GM12878 (cell line): ENCODE data around the gene C15orf61. TPM values are rescaled to one million over a fixed set of nuclear protein-coding genes. Genes with fewer than 3 reads are reported as not detected.

Experiments used
- ATAC-seq: fragments of 200-7000 bp; cut with Tn5 transposase; 3 replicates; pipeline ENCODE4 v1.9.1; 2020; ENCODE audit warnings: mild to moderate bottlenecking, moderate library complexity
- BruUV-seq: library from RNA; stranded (reverse); fragments of 400-500 nt; replicated peaks from 2 replicates; lab custom pipeline; 2021; lab: Mats Ljungman, UMichigan
- CTCF ChIA-PET: fragments of 300-600 bp; sonication (Branson Sonifier 250); formaldehyde crosslinking; extraction: SDS; loops from one replicate; lab custom pipeline; 2021; ENCODE audit warnings: inconsistent platforms; lab: Yijun Ruan, JAX
- POLR2A ChIA-PET: fragments of 350-600 bp; formaldehyde crosslinking; extraction: SDS; loops from one replicate; lab custom pipeline; 2021; ENCODE audit warnings: inconsistent platforms; lab: Charles Lee
- RAD21 ChIA-PET: fragments of 300-600 bp; sonication (Branson Sonifier 250); formaldehyde crosslinking; loops from one replicate; lab custom pipeline; 2023; ENCODE audit warnings: antibody characterized with exemption; ENCODE audit not compliant: unreplicated experiment; lab: Charles Lee
- SMC1A ChIA-PET: fragments of 300-600 bp; sonication (Branson Sonifier 250); formaldehyde crosslinking; loops from one replicate; lab custom pipeline; 2023; ENCODE audit not compliant: unreplicated experiment, uncharacterized antibody; lab: Charles Lee
- DNase-seq: peaks from one replicate; pipeline ENCODE4 v3.0.0-alpha.2; 2011; ENCODE audit warnings: low read depth, low spot score
- FAIRE-seq: peaks from 3 replicates; lab custom pipeline; 2011; peaks lifted over from hg19 to GRCh38; lab: Jason Lieb, UNC
- H2AFZ ChIP-seq: 2 replicates; pipeline ENCODE4 v1.6.0; 2011; ENCODE audit warnings: low read depth, low read length, control low read depth; ENCODE audit not compliant: control insufficient read depth
- H3K27ac ChIP-seq: 2 replicates; pipeline ENCODE4 v1.5.1; 2011; ENCODE audit warnings: control low read depth; ENCODE audit not compliant: control insufficient read depth, insufficient read depth
- H3K27me3 ChIP-seq, 2 experiments: replicated peaks in 1 of 2; 2 replicates each; pipeline versions ENCODE4 v1.6.0 to v1.6.1; 2011; ENCODE audit warnings: low read length in 1 of 2; ENCODE audit not compliant: control insufficient read depth in 2 of 2, insufficient read depth in 2 of 2
- H3K36me3 ChIP-seq, 2 experiments: 2 replicates each; pipeline ENCODE4 v1.5.1; 2011; ENCODE audit warnings: low read length in 1 of 2; ENCODE audit not compliant: control insufficient read depth in 2 of 2, insufficient read depth in 2 of 2
- H3K4me1 ChIP-seq: 2 replicates; pipeline ENCODE4 v1.6.1; 2011; ENCODE audit warnings: mild to moderate bottlenecking, low read length, moderate library complexity, mixed read lengths; ENCODE audit not compliant: control insufficient read depth, insufficient read depth
- H3K4me2 ChIP-seq: 2 replicates; pipeline ENCODE4 v1.6.0; 2011; ENCODE audit warnings: control low read depth; ENCODE audit not compliant: control insufficient read depth, insufficient read depth
- H3K4me3 ChIP-seq: fragments of 200-600 bp; sonication (generic); 2 replicates; pipeline ENCODE4 v1.5.1; 2016
- H3K79me2 ChIP-seq: 2 replicates; pipeline ENCODE4 v1.6.0; 2011; ENCODE audit warnings: low read length; ENCODE audit not compliant: control insufficient read depth, insufficient read depth
- H3K9ac ChIP-seq: 2 replicates; pipeline ENCODE4 v1.8.0; 2011; ENCODE audit warnings: low read length, control low read depth, mixed read lengths; ENCODE audit not compliant: control insufficient read depth, insufficient read depth
- H3K9me3 ChIP-seq: replicated peaks from 3 replicates; pipeline ENCODE4 v1.5.1; 2011; ENCODE audit warnings: mild to moderate bottlenecking, low read length; ENCODE audit not compliant: control insufficient read depth, insufficient read depth
- H4K20me1 ChIP-seq: 2 replicates; pipeline ENCODE4 v1.6.0; 2011; ENCODE audit not compliant: control insufficient read depth, insufficient read depth
- BCL11A ChIP-seq: IDR thresholded peaks from 2 replicates; pipeline ENCODE4 v1.6.1; 2011; ENCODE audit warnings: low read depth, low read length
- CBX3 ChIP-seq: fragments of 200-600 bp; sonication (generic); IDR thresholded peaks from 2 replicates; pipeline ENCODE4 v1.6.1; 2016; ENCODE audit warnings: low read depth, borderline replicate concordance
- CREM ChIP-seq: IDR thresholded peaks from 2 replicates; pipeline ENCODE4 v1.6.1; 2014; ENCODE audit warnings: antibody characterized with exemption, low read depth
- HCFC1 ChIP-seq: fragments of 150-350 bp; IDR thresholded peaks from 2 replicates; pipeline ENCODE4 v1.6.1; 2014; ENCODE audit warnings: low read length
- LARP7 ChIP-seq: fragments of 450-650 bp; IDR thresholded peaks from 2 replicates; pipeline ENCODE4 v1.6.1; 2017; ENCODE audit warnings: mild to moderate bottlenecking
- MTA3 ChIP-seq: IDR thresholded peaks from 2 replicates; pipeline ENCODE4 v1.6.1; 2012; ENCODE audit warnings: low read length, inconsistent platforms, borderline replicate concordance
- MYC ChIP-seq: IDR thresholded peaks from 2 replicates; pipeline ENCODE4 v1.6.1; 2011; ENCODE audit warnings: mild to moderate bottlenecking, low read length, moderate library complexity, inconsistent platforms; ENCODE audit not compliant: insufficient read depth, insufficient replicate concordance, insufficient read length, severe bottlenecking
- NFIC ChIP-seq: IDR thresholded peaks from 2 replicates; pipeline ENCODE4 v1.6.1; 2012; ENCODE audit warnings: low read depth, mild to moderate bottlenecking, inconsistent platforms, low read length, moderate library complexity
- NR2C2 ChIP-seq: IDR thresholded peaks from 2 replicates; pipeline ENCODE4 v1.6.1; 2011; ENCODE audit warnings: borderline replicate concordance, low read depth; ENCODE audit not compliant: control insufficient read depth, insufficient read length
- RCOR1 ChIP-seq: conservative IDR thresholded peaks from 2 replicates; pipeline ENCODE4 v1.6.1; 2012; ENCODE audit warnings: low read depth, low read length, improper control_type of control experiment
- STAT3 ChIP-seq: IDR thresholded peaks from 2 replicates; pipeline ENCODE4 v1.6.1; 2011; ENCODE audit warnings: low read depth, low read length, improper control_type of control experiment
- ZNF24 ChIP-seq: fragments of 450-650 bp; IDR thresholded peaks from 2 replicates; pipeline ENCODE4 v1.6.1; 2017; ENCODE audit warnings: antibody characterized with exemption, mild to moderate bottlenecking
- ZNF274 ChIP-seq: IDR thresholded peaks from one replicate; pipeline ENCODE4 v1.8.0; 2011; ENCODE audit not compliant: insufficient read length, insufficient read depth
- WGBS: methylation state at CpG from one replicate; pipeline ENCODE4 v1.1.6; 2016; ENCODE audit warnings: low lambda C conversion rate; ENCODE audit not compliant: insufficient replicate concordance, insufficient coverage; ENCODE audit errors: missing lambda C conversion rate; 5-methylcytosine and 5-hydroxymethylcytosine counted together
- in situ Hi-C: fragments of 300-500 bp; cut with MboI; formaldehyde crosslinking; loops from 9 replicates; pipeline ENCODE4 v1.14.3; 2018; ENCODE audit warnings: mixed read lengths
- intact Hi-C: fragments of 100-400 bp; cut with micrococcal nuclease; formaldehyde crosslinking; loops from one replicate; pipeline ENCODE4 v1.14.2; 2022; ENCODE audit not compliant: unreplicated experiment
- polyA plus RNA-seq, 11 experiments: library from polyadenylated mRNA; depleted of rRNA in 4 of 11; unstranded in 6 of 11; stranded (reverse) in 5 of 11; fragments of >200 nt; fragmentation: Nextera tagmentation in 4 of 11; fragmentation: Illumina TruSeq in 1 of 11; extraction: Ambion mirVana in 4 of 11; extraction: Trizol in 1 of 11; gene quantifications; 1 replicate in 1 of 11; 2 replicates in 10 of 11; pipeline versions ENCODE4 v1.2.1 to v1.2.3, GENCODE V29; 2011 to 2016; ENCODE audit warnings: inconsistent platforms in 2 of 11, missing spikeins in 2 of 11, low read depth in 1 of 11
- total RNA-seq, 4 experiments: library from RNA; depleted of rRNA in 3 of 4; stranded (reverse); fragments of >200 nt in 3 of 4; fragmentation: Illumina TruSeq in 1 of 4; extraction: Trizol in 1 of 4; gene quantifications; 2 replicates each; pipeline versions ENCODE4 v1.2.1 to v1.2.3, GENCODE V29; 2013 to 2021
- TF ChIP-seq, protein P1 (sequence below): fragments of 450-650 bp; IDR thresholded peaks from 2 replicates; pipeline ENCODE4 v1.6.1; 2018; ENCODE audit warnings: mild to moderate bottlenecking, low read depth, moderate library complexity; ENCODE audit not compliant: partially characterized antibody
- TF ChIP-seq, protein P2 (sequence below): fragments of 450-650 bp; IDR thresholded peaks from 2 replicates; pipeline ENCODE4 v1.6.1; 2017; ENCODE audit warnings: mild to moderate bottlenecking
- TF ChIP-seq, protein P3 (sequence below): fragments of 150-350 bp; IDR thresholded peaks from 2 replicates; pipeline ENCODE4 v1.6.1; 2016; ENCODE audit warnings: low read depth, low read length

C15orf61 gene
- total and polyA plus RNA-seq, 10 of the 15 experiments (the other 5 are each of a cell fraction or from before 2014, with no cell fraction given), result 1.4 to 8.7 (median 4.3) TPM

DNA sequence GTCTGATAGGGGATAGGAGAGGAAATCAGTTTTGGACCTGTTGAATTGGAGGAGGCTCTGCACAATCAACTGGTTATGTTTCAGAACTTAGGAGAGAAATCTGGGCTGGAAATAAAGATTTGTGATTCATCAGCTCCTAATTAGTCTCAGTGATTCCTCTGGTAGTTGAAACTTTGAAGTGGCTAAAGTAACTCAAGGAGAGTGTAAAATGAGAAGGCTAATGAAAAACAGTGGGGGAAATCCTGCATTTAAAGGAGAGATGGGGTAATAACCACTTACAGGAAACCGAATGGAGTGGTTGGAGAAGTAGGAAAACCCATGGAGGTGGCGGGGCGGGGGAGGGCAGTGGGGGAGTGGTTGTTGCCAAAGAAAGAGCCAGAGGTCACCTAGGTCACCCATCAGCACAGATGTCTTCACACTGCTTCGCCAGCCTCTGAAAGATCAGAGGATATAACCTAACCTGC is 54.1 kb downstream of the C15orf61 start (continued):
- TF ChIP-seq, protein P1, sequence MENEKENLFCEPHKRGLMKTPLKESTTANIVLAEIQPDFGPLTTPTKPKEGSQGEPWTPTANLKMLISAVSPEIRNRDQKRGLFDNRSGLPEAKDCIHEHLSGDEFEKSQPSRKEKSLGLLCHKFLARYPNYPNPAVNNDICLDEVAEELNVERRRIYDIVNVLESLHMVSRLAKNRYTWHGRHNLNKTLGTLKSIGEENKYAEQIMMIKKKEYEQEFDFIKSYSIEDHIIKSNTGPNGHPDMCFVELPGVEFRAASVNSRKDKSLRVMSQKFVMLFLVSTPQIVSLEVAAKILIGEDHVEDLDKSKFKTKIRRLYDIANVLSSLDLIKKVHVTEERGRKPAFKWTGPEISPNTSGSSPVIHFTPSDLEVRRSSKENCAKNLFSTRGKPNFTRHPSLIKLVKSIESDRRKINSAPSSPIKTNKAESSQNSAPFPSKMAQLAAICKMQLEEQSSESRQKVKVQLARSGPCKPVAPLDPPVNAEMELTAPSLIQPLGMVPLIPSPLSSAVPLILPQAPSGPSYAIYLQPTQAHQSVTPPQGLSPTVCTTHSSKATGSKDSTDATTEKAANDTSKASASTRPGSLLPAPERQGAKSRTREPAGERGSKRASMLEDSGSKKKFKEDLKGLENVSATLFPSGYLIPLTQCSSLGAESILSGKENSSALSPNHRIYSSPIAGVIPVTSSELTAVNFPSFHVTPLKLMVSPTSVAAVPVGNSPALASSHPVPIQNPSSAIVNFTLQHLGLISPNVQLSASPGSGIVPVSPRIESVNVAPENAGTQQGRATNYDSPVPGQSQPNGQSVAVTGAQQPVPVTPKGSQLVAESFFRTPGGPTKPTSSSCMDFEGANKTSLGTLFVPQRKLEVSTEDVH, result no peak

DNA sequence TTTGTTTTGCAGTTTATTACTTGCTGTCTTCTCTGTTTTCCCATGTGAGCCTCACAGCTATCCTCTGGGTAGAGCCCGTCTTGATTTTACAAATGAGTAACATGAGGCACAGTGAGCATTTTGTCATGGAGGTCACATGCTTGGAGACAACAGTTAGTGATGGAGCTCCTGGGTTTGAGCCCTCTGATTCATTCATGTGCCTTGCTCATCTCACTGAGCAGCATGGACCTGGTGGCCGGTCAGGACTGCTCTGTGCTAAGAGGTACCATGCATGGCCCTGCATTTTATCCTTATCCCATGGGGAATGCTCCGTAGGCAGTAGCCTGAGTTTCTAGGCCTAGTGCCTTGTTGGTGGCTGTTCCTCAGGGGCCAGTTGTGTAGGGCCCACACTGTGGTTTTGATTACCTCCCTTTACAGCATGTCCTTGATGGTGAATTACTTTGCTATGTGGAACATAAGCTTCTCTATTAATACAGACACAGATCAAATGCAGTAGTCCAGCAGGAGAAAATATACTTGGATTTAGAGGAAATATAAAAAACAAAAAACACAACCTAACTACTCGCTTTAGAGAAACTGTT is 57.2 kb downstream of the C15orf61 start:
- CTCF ChIA-PET, result no interaction called here
- no peak overlapping the region for H3K4me3 ChIP-seq
- H3K79me2 ChIP-seq, result no peaks in the 10 kb centered on the region
- RAD21 ChIA-PET, result interaction anchor here (0.7 kb wide), 1 partner anchor 17 kb away, joined by 3 read pairs; no protein-coding TSS in a partner anchor
- no peaks in the 10 kb centered on the region; a peak in 1 of 4 replicates for H3K36me3 ChIP-seq
- H3K9me3 ChIP-seq, result no peaks in the 10 kb centered on the region
- in situ Hi-C loops (no loop called here), intact Hi-C loops (no loop called here)
- no peak overlapping the region for H3K27ac ChIP-seq
- POLR2A ChIA-PET, result no interaction called here
- no peaks in the 10 kb centered on the region for H4K20me1 ChIP-seq
- no TSS peak for BruUV-seq
- no peak overlapping the region for H3K4me2 ChIP-seq
- ATAC-seq (no peak), FAIRE-seq (no peak), DNase-seq (no peak)
- 98% methylated on average over 4 of the region's 4 CpGs for WGBS
- no peak overlapping the region for H3K9ac ChIP-seq
- no peak overlapping the region for H2AFZ ChIP-seq
- no peaks in the 10 kb centered on the region for H3K4me1 ChIP-seq
- SMC1A ChIA-PET, result no interaction called here
- no peaks in the 10 kb centered on the region for H3K27me3 ChIP-seq
- TF ChIP-seq STAT3 (no peak), LARP7 (no peak), MYC (no peak), HCFC1 (no peak), NR2C2 (no peak), CREM (no peak), CBX3 (no peak), MTA3 (no peak), ZNF274 (no peak), RCOR1 (no peak), BCL11A (no peak), NFIC (no peak), ZNF24 (no peak)
- TF ChIP-seq, protein P2, sequence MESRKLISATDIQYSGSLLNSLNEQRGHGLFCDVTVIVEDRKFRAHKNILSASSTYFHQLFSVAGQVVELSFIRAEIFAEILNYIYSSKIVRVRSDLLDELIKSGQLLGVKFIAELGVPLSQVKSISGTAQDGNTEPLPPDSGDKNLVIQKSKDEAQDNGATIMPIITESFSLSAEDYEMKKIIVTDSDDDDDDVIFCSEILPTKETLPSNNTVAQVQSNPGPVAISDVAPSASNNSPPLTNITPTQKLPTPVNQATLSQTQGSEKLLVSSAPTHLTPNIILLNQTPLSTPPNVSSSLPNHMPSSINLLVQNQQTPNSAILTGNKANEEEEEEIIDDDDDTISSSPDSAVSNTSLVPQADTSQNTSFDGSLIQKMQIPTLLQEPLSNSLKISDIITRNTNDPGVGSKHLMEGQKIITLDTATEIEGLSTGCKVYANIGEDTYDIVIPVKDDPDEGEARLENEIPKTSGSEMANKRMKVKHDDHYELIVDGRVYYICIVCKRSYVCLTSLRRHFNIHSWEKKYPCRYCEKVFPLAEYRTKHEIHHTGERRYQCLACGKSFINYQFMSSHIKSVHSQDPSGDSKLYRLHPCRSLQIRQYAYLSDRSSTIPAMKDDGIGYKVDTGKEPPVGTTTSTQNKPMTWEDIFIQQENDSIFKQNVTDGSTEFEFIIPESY, result no peak
- TF ChIP-seq, protein P3, sequence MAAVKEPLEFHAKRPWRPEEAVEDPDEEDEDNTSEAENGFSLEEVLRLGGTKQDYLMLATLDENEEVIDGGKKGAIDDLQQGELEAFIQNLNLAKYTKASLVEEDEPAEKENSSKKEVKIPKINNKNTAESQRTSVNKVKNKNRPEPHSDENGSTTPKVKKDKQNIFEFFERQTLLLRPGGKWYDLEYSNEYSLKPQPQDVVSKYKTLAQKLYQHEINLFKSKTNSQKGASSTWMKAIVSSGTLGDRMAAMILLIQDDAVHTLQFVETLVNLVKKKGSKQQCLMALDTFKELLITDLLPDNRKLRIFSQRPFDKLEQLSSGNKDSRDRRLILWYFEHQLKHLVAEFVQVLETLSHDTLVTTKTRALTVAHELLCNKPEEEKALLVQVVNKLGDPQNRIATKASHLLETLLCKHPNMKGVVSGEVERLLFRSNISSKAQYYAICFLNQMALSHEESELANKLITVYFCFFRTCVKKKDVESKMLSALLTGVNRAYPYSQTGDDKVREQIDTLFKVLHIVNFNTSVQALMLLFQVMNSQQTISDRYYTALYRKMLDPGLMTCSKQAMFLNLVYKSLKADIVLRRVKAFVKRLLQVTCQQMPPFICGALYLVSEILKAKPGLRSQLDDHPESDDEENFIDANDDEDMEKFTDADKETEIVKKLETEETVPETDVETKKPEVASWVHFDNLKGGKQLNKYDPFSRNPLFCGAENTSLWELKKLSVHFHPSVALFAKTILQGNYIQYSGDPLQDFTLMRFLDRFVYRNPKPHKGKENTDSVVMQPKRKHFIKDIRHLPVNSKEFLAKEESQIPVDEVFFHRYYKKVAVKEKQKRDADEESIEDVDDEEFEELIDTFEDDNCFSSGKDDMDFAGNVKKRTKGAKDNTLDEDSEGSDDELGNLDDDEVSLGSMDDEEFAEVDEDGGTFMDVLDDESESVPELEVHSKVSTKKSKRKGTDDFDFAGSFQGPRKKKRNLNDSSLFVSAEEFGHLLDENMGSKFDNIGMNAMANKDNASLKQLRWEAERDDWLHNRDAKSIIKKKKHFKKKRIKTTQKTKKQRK, result no peak
